PFSK-1 (cell line): ENCODE results near the gene SNX24.

Experiments used
- POLR2AphosphoS5 ChIP-seq: IDR thresholded peaks from 2 replicates; pipeline ENCODE4 v1.6.1; 2012; ENCODE audit warnings: low read depth, mild to moderate bottlenecking, control low read depth, low read length, moderate library complexity
- REST ChIP-seq, 2 experiments: IDR thresholded peaks; 2 replicates each; pipeline versions ENCODE4 v1.6.1 to v1.8.0; 2011 to 2012; ENCODE audit warnings: low read depth in 2 of 2, low read length in 2 of 2, control low read depth in 1 of 2, inconsistent platforms in 1 of 2, mild to moderate bottlenecking in 1 of 2, moderate library complexity in 1 of 2; ENCODE audit not compliant: insufficient read depth in 1 of 2
- SIN3A ChIP-seq: IDR thresholded peaks from 2 replicates; pipeline ENCODE4 v1.6.1; 2012; ENCODE audit warnings: mild to moderate bottlenecking, low read length, moderate library complexity, borderline replicate concordance; ENCODE audit not compliant: insufficient read depth
- TAF1 ChIP-seq: IDR thresholded peaks from 2 replicates; pipeline ENCODE4 v1.6.1; 2012; ENCODE audit warnings: low read length, control low read depth, borderline replicate concordance; ENCODE audit not compliant: insufficient read depth

GRCh38 chr5:122985006-122985700, 139.7 kb downstream of the SNX24 start:
- TF ChIP-seq TAF1 (no peak), REST (IDR thresholded peaks at IDR 0.05; ENCODE audit: insufficient read depth in 1 of 2, low read depth in 2 of 2, low read length in 2 of 2) (no peak), POLR2AphosphoS5 (no peak), SIN3A (no peak)
